Subcutaneous abdominal adipose tissue (tissue), 5 donors: ENCODE results near the gene RBMS1.
A peak's percentile ranks its signal among the peaks of the same experiment; 100 is the strongest.
"Not testable (repeated sequence)": the region's sequence is repeated elsewhere in the genome, so short reads cannot be mapped to it uniquely, and the experiment has no call there.

Experiments
- H3K27ac ChIP-seq: one replicate; pipeline ENCODE4 v1.7.0; 2013; ENCODE audit warnings: low read depth, mild to moderate bottlenecking, inconsistent platforms, low read length, moderate library complexity
- H3K27me3 ChIP-seq, 5 donors: one replicate each; pipeline ENCODE4 v1.7.0; 2013; ENCODE audit warnings: low read length in 5 of 5, inconsistent platforms in 1 of 5; ENCODE audit not compliant: control insufficient read depth in 5 of 5, insufficient read depth in 4 of 5
- H3K36me3 ChIP-seq, 5 donors: one replicate each; pipeline ENCODE4 v1.7.0; 2013; ENCODE audit warnings: low read length in 5 of 5; ENCODE audit not compliant: control insufficient read depth in 5 of 5, insufficient read depth in 5 of 5
- H3K4me1 ChIP-seq, 5 donors: one replicate each; pipeline ENCODE4 v1.7.0; 2013; ENCODE audit warnings: low read length in 5 of 5, mild to moderate bottlenecking in 3 of 5, moderate library complexity in 1 of 5; ENCODE audit not compliant: control insufficient read depth in 5 of 5, insufficient read depth in 5 of 5
- H3K4me3 ChIP-seq, 5 donors: one replicate each; pipeline ENCODE4 v1.7.0; 2013; ENCODE audit warnings: low read length in 5 of 5, low read depth in 1 of 5
- H3K9ac ChIP-seq, 5 donors: one replicate each; pipeline ENCODE4 v1.7.0; 2013; ENCODE audit warnings: low read length in 5 of 5, mild to moderate bottlenecking in 4 of 5, moderate library complexity in 3 of 5
- H3K9me3 ChIP-seq, 5 donors: one replicate each; pipeline ENCODE4 v1.7.0; 2013; ENCODE audit warnings: low read length in 5 of 5; ENCODE audit not compliant: control insufficient read depth in 5 of 5
- donor health status: healthy.
- donor health status: healthy.
- donor health status: healthy.
- donor health status: healthy.
- donor health status: healthy.

The RBMS1 gene

DNA sequence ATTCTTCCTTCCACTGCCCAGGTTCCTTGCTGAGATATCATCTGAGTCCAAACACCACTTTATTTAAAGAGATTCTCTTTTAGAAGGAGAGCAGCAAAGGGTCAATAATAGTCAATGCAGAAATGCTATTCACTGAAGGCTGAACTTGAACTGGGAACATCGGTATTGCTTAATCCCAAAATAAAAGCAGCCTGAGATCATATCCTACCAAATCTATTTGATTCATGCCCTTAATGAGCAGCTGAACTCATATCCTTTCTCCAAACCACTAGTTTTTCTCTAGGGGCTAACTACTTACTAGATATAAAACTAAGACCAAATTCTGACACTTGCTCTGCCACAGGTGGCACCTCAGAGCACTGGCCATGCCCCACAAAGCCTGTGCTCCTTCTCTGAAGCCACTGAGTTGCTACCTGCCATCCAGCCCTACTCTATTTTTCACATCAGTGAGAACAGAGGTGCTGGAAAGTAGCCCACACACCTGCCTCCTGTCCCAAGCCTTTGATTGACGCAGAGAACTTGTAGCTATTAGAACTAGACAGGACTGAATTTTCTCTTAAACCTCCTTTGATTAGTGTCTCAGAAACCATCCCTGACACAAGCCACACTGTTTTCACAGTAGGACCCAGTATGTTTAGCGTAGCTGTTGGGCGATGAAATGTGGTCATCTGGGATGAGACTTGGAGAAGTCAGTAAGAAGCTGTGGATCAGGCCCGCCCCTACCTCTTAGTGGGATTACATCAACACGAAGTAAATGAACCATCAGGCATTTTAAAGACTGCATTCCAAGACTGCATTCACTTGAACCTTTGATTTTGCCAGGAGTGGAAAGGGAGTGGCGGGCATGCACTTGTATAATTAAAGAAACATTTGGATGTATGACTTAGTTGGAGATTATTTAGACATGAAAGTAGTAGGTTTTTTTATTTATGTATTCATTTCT is 124.3 kb downstream of the RBMS1 start:
- peaks cover 11 to 87% (median 78%) of the 10 kb centered on the region in 5 donors for H3K4me1 ChIP-seq
- no peak overlapping the region for H3K4me3 ChIP-seq
- no peaks in the 10 kb centered on the region for H3K9me3 ChIP-seq
- peaks cover 0 to 4% (median 2%) of the 10 kb centered on the region in 5 donors for H3K36me3 ChIP-seq
- peak overlapping the region in 1 of 5 donors; percentile 3 for H3K9ac ChIP-seq
- no peaks in the 10 kb centered on the region for H3K27me3 ChIP-seq
- peak overlapping the region; percentile 38 for H3K27ac ChIP-seq

GRCh38 chr2:160367887-160368286 is 125.7 kb downstream of the RBMS1 start:
- H3K9ac ChIP-seq: no peak overlapping the region
- peaks cover 0 to 4% (median 2%) of the 10 kb centered on the region in 5 donors for H3K36me3 ChIP-seq
- H3K9me3 ChIP-seq: no peaks in the 10 kb centered on the region
- no peaks in the 10 kb centered on the region for H3K27me3 ChIP-seq
- H3K4me1 ChIP-seq: peaks cover 11 to 89% (median 80%) of the 10 kb centered on the region in 5 donors
- H3K4me3 ChIP-seq: peak overlapping the region in 4 of 5 donors; percentile 1 to 39 (median 6)
- H3K27ac ChIP-seq: peak overlapping the region; percentile 42

DNA sequence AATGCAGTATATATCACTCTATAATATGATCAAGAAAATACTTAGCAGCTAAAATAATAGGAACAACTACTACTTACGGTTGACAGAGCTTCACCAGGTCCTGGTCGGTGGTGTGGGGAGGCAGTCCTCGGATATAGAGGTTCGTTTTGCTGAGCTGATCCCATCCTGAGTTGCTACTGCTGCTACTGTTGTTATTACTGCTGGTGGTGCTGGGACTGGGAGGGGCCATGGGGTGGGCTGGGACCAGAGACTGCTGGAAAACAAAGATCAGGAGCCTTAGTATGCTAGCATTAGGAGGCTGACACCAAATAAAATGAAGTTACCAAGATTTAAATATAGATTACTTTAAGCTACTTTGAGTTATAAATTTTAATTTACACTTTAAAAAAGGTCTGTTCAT is 126.5 kb downstream of the RBMS1 start:
- peaks cover 11 to 86% (median 76%) of the 10 kb centered on the region in 5 donors for H3K4me1 ChIP-seq
- H3K9me3 ChIP-seq, H3K27me3 ChIP-seq, H3K4me3 ChIP-seq, H3K9ac ChIP-seq, H3K36me3 ChIP-seq, H3K27ac ChIP-seq: not testable (repeated sequence)

DNA sequence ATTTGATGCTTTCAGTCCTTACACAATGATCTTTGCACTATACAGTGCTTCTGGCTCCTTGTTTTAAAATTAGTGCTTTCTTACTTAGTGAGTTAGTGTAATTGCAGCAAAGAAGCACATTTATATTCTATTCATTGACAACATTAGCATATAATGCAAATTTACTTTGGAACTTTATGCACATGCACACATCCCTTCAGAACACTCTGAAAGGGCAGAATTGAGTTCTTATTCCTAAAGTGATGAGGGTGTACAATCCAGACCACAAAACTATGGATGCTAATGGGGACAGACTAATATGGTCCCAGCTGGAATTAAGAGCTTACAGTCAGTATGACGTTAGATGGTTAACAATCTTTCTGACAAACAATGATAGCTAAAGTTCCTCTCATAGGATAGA is 127.1 kb downstream of the RBMS1 start:
- Histone ChIP-seq H3K27ac (no peak overlapping the region), H3K9me3 (no peaks in the 10 kb centered on the region), H3K36me3 (peaks cover 0 to 4% (median 2%) of the 10 kb centered on the region in 5 donors), H3K4me1 (peaks cover 9 to 85% (median 72%) of the 10 kb centered on the region in 5 donors), H3K9ac (no peak overlapping the region), H3K4me3 (no peak overlapping the region), H3K27me3 (no peaks in the 10 kb centered on the region)

GRCh38 chr2:160365716-160366367 is 127.8 kb downstream of the RBMS1 start:
- H3K36me3 ChIP-seq: peaks cover 0 to 4% (median 2%) of the 10 kb centered on the region in 5 donors
- no peaks in the 10 kb centered on the region for H3K9me3 ChIP-seq

GRCh38 chr2:160364364-160364763 is 129.2 kb downstream of the RBMS1 start:
- Histone ChIP-seq H3K4me3 (no peak overlapping the region), H3K36me3 (peaks cover 0 to 4% (median 2%) of the 10 kb centered on the region in 5 donors), H3K9ac (no peak overlapping the region), H3K27ac (peak overlapping the region; percentile 55), H3K9me3 (no peaks in the 10 kb centered on the region), H3K4me1 (peaks cover 9 to 68% (median 59%) of the 10 kb centered on the region in 5 donors), H3K27me3 (no peaks in the 10 kb centered on the region)

More at GRCh38 chr2:160365716-160366367, 127.8 kb downstream of the RBMS1 start:
- Histone ChIP-seq H3K4me1 (peaks cover 9 to 79% (median 65%) of the 10 kb centered on the region in 5 donors), H3K9ac (no peak overlapping the region), H3K27ac (peak overlapping the region; percentile 55), H3K4me3 (no peak overlapping the region), H3K27me3 (no peaks in the 10 kb centered on the region)

GRCh38 chr2:160363961-160364360 is 129.6 kb downstream of the RBMS1 start:
- Histone ChIP-seq H3K9me3 (no peaks in the 10 kb centered on the region), H3K9ac (no peak overlapping the region), H3K4me3 (no peak overlapping the region), H3K27ac (peak overlapping the region; percentile 55), H3K27me3 (no peaks in the 10 kb centered on the region), H3K36me3 (peaks cover 0 to 4% (median 2%) of the 10 kb centered on the region in 5 donors), H3K4me1 (peaks cover 5 to 64% (median 55%) of the 10 kb centered on the region in 5 donors)

DNA sequence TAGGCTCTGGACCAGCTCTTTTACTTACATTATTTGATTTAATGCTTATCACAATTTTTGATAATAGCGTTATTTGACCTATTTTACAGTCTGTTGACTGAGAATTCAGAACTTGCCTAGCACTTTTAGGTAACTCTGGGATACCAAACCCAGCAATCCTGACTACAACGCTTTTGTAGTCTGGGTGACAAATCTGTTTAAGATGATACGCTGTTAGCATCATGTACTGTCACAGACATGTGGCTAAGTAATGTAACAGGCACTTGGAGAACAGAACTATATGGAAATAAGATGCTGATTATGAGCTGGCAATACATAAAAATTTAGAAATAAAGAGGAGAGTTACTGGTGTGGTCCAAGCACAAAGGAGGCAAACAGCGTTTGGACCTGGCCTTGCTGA is 130.6 kb downstream of the RBMS1 start:
- Histone ChIP-seq H3K9ac (no peak overlapping the region), H3K4me1 (peaks cover 4 to 55% (median 48%) of the 10 kb centered on the region in 5 donors), H3K9me3 (no peaks in the 10 kb centered on the region), H3K27me3 (no peaks in the 10 kb centered on the region), H3K36me3 (peaks cover 0 to 4% (median 2%) of the 10 kb centered on the region in 5 donors), H3K4me3 (no peak overlapping the region), H3K27ac (peak overlapping the region; percentile 55)

GRCh38 chr2:160362541-160362940 is 131.1 kb downstream of the RBMS1 start:
- H3K9me3 ChIP-seq: no peaks in the 10 kb centered on the region
- peaks cover 0 to 50% (median 43%) of the 10 kb centered on the region in 5 donors for H3K4me1 ChIP-seq
- peaks cover 0 to 4% (median 2%) of the 10 kb centered on the region in 5 donors for H3K36me3 ChIP-seq
- H3K27me3 ChIP-seq: no peaks in the 10 kb centered on the region
- peak overlapping the region; percentile 55 for H3K27ac ChIP-seq
- H3K9ac ChIP-seq: no peak overlapping the region
- H3K4me3 ChIP-seq: no peak overlapping the region

DNA sequence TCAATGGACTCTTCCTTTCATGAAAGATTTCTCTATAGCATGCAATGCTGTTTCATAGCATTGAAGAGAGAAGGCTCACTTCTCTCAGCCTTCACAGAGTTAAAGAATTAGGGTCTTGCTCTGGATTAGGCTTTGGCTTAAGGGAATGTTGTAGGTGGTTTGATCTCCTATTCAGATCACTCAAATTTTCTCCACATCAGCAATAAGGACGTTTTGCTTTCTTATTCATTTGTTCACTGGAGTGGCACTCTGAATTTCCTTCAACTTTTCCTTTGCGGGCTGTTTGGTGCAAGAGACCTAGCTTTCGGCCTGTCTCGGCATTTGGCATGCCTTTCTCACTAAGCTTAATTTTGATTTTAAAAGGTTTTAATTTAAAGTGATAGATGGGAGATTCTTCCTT is 131.6 kb downstream of the RBMS1 start:
- no peak overlapping the region for H3K9ac ChIP-seq
- no peak overlapping the region for H3K4me3 ChIP-seq
- H3K27me3 ChIP-seq: no peaks in the 10 kb centered on the region
- H3K36me3 ChIP-seq: peaks cover 0 to 4% (median 2%) of the 10 kb centered on the region in 5 donors
- H3K27ac ChIP-seq: peak overlapping the region; percentile 55
- H3K4me1 ChIP-seq: peaks cover 0 to 45% (median 37%) of the 10 kb centered on the region in 5 donors
- no peaks in the 10 kb centered on the region for H3K9me3 ChIP-seq
